ENCODE data around the gene HOXA11.

Gene HOXA11

DNA sequence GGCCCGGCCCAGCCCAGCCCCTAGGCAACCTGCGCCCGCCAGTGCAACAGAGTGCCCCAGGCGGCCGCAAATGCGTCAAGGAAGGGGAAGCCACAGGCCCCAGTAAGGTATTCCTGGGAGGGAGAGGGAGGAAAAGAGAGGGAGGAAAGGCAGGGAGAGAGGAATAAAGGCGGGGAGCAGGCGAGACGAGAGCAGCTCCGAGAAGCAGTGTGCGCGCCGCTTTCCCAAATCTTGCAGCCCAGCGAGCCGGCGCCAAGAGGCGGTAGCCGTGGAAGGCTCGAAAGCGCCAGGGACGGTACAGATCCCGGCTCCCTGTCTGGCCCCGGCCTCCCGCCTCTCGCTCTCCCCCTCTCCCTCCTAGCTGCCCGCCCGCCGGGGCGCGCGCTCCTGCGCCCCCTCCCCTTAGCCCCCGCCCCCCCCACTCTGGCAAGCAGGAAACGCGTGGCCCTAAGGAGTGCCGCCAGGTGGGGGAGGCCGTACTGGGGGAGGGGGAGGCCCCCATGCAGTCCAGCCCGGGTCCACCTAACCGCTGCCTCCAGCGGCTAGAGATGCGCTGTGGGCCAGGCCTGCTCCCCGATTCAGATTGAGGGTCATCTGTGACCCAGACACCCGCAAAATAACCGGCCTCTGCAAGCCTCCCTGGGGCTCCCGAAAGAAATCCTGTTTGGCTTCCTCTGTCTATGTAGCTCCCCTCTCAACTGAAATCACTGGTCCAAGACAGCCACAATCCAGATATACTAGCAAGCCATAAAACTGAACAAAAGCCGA, 15.2 kb downstream of the HOXA11 start:
- no peak for DNase-seq (ENCODE audit: low spot score)

DNA sequence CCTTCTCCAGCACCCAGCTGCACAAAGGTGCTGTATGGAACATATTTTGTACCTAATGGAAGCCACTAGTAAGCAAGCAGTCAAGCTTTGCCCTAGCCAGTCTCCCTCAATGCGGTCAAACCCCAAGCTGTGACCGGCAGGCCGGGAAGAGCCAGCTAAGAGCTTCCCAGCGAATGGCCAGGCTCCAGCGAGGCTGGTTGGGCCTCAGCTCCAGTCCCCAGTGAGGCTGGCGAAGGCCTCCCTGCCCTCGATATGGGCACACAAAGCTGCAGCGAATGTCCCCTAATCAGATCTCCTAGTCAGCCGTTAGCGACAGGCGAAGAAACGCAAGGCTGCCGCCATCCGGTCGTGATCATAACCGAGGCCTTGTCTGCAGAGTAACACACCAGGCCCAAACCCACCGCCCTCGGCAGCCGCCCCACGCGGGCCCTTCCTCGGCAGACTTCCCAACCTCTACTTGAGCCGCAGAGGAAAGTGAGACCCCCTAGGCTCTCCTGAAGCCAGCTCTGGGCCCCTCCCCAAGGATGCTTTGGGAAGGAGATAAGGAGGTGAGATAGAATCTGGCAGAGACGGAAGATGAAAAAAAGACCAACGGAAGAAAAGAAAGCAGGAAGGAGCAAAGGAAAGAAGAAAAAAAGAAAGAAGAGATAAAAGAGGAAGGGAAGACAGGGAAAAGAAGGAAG, 16.6 kb downstream of the HOXA11 start:
- DNase-seq (ENCODE audit: low spot score) = no peak

DNA sequence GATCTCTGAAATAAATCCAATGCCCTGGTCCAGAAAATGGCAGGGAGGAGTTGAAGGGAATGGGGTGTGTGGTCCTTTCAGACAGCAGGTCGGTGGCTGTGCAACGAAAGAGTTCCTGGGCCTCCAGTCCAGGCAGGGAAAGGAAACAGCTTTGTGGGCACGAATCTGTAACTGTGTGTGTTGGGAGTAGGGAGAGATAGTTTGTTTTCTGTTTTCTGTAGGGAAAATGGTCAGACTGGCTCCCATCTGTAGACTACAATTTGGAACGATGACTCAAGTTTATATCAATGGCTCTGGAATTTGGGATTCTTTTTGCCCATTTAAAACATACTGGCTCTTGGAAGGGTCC, 17.1 kb downstream of the HOXA11 start:
- no peak for DNase-seq (ENCODE audit: low spot score)

DNA sequence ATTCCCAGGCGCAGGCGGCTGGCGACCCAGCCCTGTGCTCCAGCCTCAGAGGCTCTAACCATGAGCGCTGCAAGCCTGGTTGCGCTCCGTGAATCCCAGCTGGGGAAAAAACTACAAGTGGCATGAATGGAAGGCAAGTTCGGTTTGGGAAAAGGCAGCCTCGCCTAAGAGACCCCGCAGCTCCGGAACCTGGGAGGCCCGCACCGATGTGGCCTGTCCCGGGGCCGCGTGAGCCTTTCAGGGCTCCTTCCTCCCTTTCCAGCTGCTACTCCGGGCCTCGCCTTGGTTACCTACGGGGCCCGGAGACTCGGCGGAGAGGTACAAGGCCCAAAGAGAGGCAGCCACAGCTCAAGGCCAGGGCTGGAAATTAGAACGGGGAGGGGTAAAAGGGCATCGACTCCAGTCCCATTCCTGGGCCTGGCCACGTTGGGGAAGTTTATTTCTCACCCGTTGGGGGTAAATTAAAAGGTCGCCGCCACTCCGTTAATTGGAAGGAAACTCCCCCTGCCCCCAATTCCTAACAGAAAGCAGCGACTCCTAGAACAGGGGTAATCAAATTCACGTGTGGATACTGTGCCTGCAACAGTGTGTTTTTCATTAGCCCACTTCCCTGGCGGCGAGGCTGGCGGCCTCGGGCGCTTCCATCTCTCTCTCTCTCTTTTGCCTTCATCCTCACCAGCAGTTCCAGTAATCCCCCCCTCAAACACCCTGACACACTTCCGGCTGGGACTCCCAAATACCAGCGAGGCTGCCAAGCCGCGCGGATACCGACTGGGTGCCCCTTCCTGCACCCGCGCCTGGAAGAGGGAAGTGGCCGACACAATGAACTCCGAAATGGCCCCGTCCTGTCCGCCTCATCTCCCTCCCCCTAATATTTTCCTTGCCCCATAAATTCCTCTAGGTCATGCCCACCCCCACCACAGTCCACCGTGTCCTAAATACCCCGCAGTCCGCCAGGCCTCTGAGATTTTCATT, 18.2 kb downstream of the HOXA11 start:
- no peak for DNase-seq (ENCODE audit: low spot score)

DNA sequence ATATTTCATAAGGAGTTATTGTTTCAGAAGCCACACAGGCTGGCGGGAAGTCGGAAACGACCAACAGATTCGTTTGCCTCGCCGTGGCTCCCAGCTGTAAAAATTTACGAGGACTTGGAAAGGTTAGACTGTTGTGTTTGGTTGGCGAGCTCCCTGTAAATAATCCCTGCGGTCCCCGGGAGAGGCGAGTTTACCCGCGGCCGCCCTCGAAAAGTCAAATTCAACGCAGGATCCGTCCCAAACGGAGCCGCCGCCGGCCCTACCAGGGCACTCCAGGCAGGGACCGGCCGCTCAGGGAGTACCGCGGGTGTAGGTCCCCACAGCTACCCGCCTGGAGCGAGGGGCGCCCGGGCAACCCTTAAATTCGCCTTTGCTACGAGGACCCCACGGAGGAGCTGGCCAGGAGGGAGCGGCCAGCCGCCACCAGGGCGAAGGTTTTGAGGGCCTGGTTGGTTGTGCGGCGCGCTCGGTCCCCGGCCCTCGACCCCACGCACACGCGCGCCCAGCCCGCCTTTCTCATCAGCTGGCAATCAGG, 19.0 kb downstream of the HOXA11 start:
- no peak for DNase-seq (ENCODE audit: low spot score)

DNA sequence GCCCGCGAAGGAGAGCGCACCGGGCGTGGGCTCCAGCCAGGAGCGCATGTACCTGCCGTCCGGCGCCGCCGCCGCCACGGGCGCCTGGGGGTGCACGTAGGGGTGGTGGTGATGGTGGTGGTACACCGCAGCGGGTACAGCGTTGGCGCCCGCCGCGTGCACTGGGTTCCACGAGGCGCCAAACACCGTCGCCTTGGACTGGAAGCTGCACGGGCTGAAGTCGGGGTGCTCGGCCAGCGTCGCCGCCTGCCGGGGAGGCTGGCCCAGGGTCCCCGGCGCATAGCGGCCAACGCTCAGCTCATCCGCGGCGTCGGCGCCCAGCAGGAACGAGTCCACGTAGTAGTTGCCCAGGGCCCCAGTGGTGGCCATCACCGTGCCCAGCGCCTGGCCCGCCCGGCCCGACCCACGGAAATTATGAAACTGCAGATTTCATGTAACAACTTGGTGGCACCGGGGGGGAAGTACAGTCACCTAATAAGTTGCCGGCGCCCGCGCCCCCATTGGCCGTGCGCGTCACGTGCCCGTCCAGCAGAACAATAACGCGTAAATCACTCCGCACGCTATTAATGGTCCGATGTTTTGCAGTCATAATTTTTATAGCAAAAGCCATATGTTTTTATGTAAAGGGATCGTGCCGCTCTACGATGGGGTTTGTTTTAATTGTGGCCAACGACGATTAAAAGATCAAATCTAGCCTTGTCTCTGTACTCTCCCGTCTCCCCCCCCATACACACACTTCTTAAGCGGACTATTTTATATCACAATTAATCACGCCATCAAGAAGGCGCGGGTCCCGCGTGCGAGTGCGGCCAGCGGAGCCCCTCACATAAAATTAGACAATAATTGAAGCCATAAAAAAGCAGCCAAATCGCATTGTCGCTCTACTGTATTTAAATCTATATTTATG, 19.7 kb downstream of the HOXA11 start, which contains the start of gene HOXA9:
Gene HOXA9, minus strand, starts transcription at position 449 of the 907 bp plus-strand sequence. Its CDS starts 80 bp downstream, at position 369.
- DNase-seq (ENCODE audit: low spot score) = no peak

DNA sequence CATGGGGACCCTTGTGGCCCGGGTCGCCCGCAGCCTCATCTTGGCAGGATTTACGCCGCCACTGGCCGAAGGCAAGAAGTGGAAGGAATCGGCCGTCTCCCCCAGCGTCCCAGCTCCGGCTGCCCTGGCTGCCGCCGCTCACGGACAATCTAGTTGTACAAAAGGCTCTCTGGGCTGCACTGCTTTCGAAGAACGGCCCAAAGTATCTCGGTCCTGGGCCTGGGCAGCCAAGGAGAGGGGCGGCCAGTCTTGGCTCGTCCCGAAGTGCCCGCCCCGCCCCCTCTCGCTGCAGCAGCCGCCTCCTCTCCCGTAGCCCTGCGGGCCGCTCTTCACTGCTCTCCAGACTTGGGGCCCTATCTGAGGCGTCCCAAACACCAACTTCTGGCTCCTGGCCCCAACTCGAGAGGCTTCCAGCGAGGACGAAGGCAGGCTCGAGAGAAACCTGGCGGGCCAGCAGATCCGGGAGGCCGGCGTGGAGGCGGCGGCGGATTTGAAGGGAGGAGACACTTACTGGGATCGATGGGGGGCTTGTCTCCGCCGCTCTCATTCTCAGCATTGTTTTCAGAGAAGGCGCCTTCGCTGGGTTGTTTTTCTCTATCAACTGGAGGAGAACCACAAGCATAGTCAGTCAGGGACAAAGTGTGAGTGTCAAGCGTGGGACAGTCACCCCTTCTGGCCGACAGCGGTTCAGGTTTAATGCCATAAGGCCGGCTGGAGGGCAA, 20.5 kb downstream of the HOXA11 start:
- DNase-seq (ENCODE audit: low spot score) = no peak

DNA sequence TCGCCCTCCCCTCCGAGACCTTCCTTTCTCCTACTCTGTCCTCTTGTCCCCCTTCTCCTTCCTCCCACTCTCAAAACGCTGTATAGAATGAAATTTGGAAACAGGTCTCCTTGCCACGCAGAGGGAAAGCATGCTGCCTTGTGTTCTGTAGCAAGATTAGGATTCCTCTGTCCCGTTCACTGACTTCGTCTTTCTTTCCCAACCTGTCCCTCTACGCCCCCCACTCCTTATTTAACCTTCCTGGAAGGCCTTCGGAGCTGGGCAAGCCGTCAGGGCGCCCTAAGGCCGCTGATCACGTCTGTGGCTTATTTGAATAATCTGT, 21.0 kb downstream of the HOXA11 start:
- no peak for DNase-seq (ENCODE audit: low spot score)

DNA sequence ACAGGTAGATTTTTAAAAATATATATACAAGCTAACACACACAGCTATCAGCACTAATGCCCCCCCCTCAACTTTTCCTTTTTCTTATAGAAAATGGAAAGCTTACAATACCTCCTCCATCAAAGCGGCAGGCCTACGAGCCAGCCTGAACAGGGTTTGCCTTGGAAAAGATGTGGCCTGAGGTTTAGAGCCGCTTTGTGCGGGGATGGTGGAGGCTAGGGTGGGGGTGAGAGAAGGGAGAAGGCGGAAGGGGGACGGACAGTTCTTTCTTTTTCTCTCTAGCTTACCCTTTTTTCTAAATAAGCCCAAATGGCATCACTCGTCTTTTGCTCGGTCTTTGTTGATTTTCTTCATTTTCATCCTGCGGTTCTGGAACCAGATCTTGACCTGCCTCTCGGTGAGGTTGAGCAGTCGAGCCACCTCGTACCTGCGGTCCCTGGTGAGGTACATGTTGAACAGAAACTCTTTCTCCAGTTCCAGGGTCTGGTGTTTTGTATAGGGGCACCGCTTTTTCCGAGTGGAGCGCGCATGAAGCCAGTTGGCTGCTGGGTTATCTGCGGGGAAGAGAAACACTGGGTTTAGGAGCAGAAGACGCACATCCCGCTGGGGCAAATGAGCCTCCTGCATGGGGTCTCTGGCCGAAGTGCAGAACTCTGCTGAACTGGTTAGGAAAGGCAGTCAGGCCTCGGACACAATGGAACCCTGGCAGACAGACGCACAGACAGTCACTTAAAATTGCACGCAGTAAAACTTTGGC, 21.6 kb downstream of the HOXA11 start:
- DNase-seq (ENCODE audit: low spot score) = no peak

DNA sequence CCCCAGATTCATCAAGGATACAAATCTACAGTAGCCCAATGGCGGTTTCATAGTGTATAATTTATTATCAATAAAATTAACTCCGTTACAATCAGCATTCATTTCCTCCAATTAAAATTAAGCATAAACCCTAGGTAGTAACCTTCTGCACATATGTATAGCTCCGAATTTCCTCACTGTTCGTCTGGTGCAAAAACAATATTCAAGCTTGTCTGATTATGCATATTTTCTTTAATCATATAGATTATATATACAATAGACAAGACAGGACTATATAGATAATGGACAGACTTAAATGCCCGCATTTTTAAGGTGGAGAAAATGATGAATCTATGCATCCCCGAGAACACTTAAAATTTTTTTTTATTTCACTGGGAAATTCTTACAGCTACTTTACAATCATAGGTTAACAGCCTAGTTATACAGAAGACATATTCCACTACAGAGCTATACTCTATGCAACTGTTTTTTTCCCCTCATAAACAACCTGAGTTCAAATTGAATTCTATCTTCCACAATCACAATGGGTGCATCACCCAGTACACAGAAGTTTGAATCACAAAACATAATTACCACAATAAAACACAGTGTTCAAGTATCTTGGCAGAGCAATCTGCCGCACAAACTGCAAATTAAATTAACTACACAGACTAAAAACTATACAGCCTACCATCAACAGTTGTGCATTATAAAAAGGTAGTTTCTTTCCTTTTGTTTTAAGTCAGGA, 22.3 kb downstream of the HOXA11 start:
- no peak for DNase-seq (ENCODE audit: low spot score)

DNA sequence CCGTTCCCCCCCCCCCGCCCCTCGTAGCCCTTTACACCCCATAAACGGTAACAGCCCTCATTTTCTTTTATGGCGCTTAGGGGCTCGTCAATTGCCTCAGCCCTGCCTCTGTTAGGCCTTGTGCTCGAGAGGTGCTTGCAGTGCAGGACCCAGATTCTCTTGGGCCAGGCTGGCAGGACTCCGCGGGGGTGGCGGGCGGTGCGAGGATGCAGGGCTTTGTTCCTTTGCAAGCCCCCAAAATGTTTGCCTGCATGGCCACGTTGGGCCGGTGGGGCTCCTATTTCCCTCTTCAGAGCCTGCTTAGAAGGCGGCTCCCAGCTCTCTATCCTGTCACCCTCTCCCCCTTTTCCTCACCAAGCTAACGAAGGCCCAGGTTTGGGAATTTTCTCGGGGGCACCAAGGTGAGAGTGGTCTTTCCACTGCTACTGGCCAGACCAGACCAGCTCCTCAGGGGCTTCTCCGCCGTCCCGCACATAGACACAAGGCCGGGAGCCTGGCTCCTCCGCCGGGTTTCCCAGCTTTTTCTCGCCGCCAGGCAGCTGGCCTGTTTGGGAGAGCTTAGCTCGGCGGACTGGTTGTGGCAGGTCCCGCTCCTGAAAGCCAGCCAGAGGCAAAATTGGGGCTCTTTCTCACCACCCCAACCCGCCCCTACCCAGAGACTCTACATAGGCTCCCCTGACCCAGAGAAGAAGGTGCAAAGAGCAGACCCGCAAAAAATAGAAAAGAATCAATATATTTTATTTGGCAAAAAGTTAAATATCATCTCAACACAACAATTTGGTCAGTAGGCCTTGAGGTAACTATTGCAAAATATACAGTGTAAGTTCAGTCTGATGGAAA, 23.1 kb downstream of the HOXA11 start:
- DNase-seq (ENCODE audit: low spot score) = no peak

DNA sequence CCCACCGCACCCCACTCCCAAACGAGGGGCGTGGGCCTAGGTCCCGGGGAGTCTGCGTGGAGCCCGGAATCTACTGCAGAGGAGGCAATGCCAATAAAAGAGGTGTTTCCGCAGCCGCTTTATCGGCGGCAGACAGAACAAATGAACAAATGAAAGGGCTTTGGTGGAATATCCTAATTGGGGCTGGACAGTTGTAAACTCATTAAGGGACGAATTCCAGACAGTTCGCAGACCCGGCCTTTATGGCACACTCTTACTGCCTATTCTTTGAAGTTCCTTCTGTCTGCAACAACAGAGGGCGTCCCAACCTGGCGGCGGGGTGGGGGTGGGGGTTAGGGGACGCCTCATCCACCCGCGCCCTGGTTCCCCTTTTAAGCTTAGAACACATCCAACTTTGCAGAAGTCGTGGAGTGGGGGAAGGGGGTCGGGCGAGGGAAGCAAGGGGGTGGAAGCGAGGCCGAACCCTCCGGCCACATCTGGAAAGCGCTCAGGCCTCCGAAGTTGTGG, 23.8 kb downstream of the HOXA11 start:
- DNase-seq (ENCODE audit: low spot score) = no peak

DNA sequence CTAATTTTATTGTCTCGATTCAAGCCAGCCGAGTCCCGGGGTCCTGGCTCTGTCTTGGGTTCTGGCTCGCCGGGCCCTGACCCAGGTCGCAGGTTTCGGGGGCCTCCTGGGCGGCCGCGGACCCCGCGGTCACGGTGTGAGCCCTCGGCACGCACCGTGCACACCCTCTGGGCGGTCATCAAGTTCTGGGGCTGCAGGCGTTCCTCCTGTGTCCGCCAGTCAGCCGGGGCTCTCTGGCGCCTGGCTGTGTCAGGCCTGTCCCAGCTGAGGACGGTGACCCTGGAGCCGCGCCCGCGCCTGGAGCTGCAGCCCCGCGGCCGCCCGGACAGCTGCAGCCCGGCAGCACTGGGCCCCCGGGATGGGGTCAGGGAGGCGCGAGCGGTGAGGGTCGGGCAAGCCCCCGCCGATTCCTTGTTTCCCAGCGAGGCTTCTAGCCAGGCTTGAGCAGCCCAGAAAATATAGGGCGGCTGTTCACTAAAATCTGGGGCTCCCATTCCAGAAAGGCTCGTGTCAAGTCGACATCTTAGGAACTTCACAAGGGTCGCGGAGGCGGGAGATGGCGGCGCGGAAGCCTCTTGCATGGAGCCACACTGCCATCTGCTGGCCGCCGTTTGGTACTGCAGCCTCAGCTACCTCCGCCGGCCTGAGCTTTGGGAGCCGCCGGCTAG, 24.4 kb downstream of the HOXA11 start:
- peak; percentile 88 for DNase-seq (ENCODE audit: low spot score)

DNA sequence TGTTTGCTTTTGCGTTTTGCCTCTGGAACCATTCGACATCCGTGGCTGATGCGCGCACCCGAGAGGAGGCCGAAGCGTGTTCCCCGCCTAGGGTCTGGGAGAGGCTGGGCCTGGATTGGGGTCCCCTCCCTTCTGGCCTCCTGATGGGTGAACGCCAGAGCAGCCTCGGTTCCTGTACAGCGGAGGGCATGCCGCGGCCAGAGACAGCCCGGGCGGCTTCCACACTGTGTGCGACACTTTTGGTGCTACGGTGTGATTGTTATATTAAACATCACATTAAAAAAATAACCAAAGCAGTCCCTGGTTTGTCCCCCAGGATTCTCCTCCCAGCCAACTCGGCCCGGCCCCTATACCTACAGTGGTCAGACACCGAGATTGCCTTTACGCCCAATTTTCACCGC, 24.9 kb downstream of the HOXA11 start:
- no peak for DNase-seq (ENCODE audit: low spot score)

DNA sequence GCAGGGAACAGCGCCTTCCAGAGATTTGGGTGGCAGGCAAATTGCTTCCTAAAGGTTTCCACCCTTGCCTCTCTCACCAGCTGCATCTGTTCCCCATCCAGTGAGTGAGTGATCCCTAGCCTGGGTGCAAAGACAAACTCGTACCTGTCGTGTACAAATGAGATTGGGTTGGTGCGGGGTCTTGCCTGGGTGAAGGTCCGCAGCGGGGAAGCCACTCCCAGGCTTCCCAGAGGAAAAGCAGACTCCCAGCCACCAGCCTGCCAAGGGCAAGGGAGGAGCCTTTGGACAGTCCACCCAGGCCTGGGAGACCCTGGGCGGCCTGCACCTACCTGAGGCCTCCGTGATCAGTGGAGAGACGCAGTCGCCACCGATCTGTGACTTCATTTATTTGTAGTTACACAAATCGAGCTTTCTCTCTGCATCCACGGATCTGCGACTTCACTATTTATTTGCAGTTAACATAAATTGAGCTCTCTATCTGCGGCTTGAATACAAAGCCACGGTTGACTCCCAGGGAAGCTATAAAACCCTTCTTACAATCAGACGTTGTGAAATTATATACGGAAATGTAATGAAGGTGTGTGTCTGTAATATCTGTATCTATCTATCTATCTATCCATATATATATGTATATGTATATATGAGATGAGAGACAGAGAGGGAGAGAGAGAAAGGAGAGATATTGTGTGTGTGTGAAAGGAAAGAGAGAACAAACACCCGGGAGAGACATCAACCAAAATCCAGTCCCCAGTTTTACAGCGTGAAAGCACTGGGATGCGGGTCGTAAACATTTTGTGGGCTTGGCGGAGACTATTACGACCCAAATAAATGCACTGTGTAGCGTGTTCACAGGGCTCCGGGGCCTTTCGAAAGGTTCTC, 25.5 kb downstream of the HOXA11 start:
- no peak for DNase-seq (ENCODE audit: low spot score)

DNA sequence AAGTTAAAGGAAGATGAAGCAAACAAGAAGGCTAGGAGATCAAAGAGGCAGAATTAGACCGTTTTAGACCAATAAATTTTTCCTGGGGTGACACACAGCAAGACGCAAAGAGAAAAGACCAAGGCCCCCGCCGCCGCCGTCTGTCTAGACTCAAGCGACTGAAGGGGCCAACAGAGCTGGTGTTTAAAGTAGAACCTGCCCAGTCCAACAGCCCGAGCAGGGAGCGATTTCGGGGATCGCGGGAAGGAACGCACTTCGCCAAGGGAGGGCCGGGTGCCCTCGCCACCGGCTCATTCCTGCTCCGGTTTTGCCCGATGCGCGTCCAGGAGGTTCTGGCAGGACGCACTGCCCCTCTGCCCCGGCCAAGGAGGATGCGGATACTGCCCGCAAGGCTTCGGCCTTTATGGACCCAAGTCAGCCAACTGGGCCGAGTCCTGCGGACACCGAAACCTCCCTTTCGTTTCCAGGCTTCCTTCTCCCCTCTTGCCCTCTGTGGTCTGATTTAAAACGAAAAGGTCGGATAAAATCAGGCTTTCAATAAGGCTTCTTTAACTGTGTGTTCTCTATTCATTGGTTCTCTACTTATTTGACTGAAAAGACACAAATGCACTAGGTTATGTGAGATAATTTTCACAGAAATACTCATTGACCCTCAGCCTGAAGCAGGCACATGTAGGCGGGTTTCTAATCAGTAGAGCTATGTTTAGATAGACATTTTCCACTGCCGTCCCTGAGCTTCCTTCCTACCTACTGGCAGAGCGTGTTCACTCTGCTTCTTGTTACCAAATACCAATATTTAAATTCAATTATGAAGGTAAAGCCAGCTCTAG, 26.4 kb downstream of the HOXA11 start:
- no peak for DNase-seq (ENCODE audit: low spot score)

Data from CD4-positive, alpha-beta T cell treated with Interleukin-2 at 100 ng/mL for 4 hours (primary cell).